ENCODE data around the gene GCSAML.
"Not testable (repeated sequence)": the region's sequence is repeated elsewhere in the genome, so short reads cannot be mapped to it uniquely, and the experiment has no call there.

GRCh38 chr1:247521886-247522285 is 27.0 kb upstream of the GCSAML start:
- TF ChIP-seq CTCF (IDR thresholded peaks at IDR 0.05; ENCODE audit: insufficient read depth, low read depth, low read length); EZH2 (IDR thresholded peaks at IDR 0.05; ENCODE audit: insufficient read depth, low read length): not testable (repeated sequence)
